Keratinocyte (primary cell): ENCODE results near the gene LDLRAD4. TPM values are rescaled to one million over a fixed set of nuclear protein-coding genes. Genes with fewer than 3 reads are reported as not detected.

Source experiments
- DNase-seq: peaks from one replicate; pipeline ENCODE4 v3.0.0-alpha.2; 2011; ENCODE audit warnings: low read depth, missing footprints, low spot score
- FAIRE-seq: peaks from 2 replicates; lab custom pipeline; 2011; peaks lifted over from hg19 to GRCh38; lab: Jason Lieb, UNC
- H2AFZ ChIP-seq: 2 replicates; pipeline ENCODE4 v1.6.0; 2012; ENCODE audit warnings: low read length, control low read depth, inconsistent platforms; ENCODE audit not compliant: control insufficient read depth
- H3K27ac ChIP-seq: 2 replicates; pipeline ENCODE4 v1.5.1; 2011; ENCODE audit warnings: low read length; ENCODE audit not compliant: control insufficient read depth, insufficient read depth
- H3K27me3 ChIP-seq: 3 replicates; pipeline ENCODE4 v1.6.0; 2011; ENCODE audit warnings: low read length; ENCODE audit not compliant: control insufficient read depth, insufficient read depth; ENCODE audit errors: extremely low read depth
- H3K36me3 ChIP-seq, 2 experiments: 2 replicates in 1 of 2; 3 replicates in 1 of 2; pipeline ENCODE4 v1.5.1; 2011; ENCODE audit warnings: low read length in 2 of 2, mild to moderate bottlenecking in 1 of 2; ENCODE audit not compliant: control insufficient read depth in 2 of 2, insufficient read depth in 2 of 2; ENCODE audit errors: extremely low read depth in 1 of 2
- H3K4me1 ChIP-seq: 3 replicates; pipeline ENCODE4 v1.5.1; 2011; ENCODE audit warnings: low read length; ENCODE audit not compliant: control insufficient read depth, insufficient read depth; ENCODE audit errors: extremely low read depth
- H3K4me2 ChIP-seq: 3 replicates; pipeline ENCODE4 v1.6.0; 2011; ENCODE audit warnings: low read depth, low read length; ENCODE audit not compliant: control insufficient read depth, insufficient read depth; ENCODE audit errors: extremely low read depth
- H3K4me3 ChIP-seq, 3 experiments: fragments of 200-600 bp in 1 of 3; sonication (generic) in 1 of 3; 2 replicates in 2 of 3; 3 replicates in 1 of 3; pipeline ENCODE4 v1.5.1; 2011 to 2016; ENCODE audit warnings: low read length in 3 of 3, mild to moderate bottlenecking in 3 of 3, control low read depth in 2 of 3, inconsistent platforms in 1 of 3, low read depth in 1 of 3, mixed read lengths in 1 of 3, mixed run types in 1 of 3, moderate library complexity in 1 of 3; ENCODE audit not compliant: control insufficient read depth in 2 of 3, insufficient read depth in 2 of 3; ENCODE audit errors: extremely low read depth in 1 of 3
- H3K79me2 ChIP-seq: 2 replicates; pipeline ENCODE4 v1.6.0; 2012; ENCODE audit warnings: low read length; ENCODE audit not compliant: control insufficient read depth, insufficient read depth
- H3K9ac ChIP-seq: 3 replicates; pipeline ENCODE4 v1.6.0; 2011; ENCODE audit warnings: low read length; ENCODE audit not compliant: control insufficient read depth, insufficient read depth; ENCODE audit errors: extremely low read depth
- H3K9me1 ChIP-seq: 3 replicates; pipeline ENCODE4 v1.6.0; 2011; ENCODE audit warnings: low read length; ENCODE audit not compliant: control insufficient read depth, insufficient read depth; ENCODE audit errors: extremely low read depth
- H3K9me3 ChIP-seq: 2 replicates; pipeline ENCODE4 v1.5.1; 2012; ENCODE audit warnings: low read depth, low read length; ENCODE audit not compliant: control insufficient read depth
- H4K20me1 ChIP-seq: 3 replicates; pipeline ENCODE4 v1.6.0; 2011; ENCODE audit warnings: low read length; ENCODE audit not compliant: control insufficient read depth, insufficient read depth; ENCODE audit errors: extremely low read depth
- EZH2 ChIP-seq: IDR thresholded peaks from one replicate; pipeline ENCODE4 v1.6.1; 2012; ENCODE audit warnings: inconsistent platforms, mild to moderate bottlenecking, low read length, moderate library complexity
- dilution Hi-C: fragments of 300-500 bp; cut with MboI; formaldehyde crosslinking; loops from one replicate; pipeline ENCODE4 v1.7.0; 2020; ENCODE audit warnings: low sequenced_read_pairs; ENCODE audit not compliant: extremely low pct_ligation_motif_present
- polyA plus RNA-seq, 5 experiments: library from polyadenylated mRNA; depleted of rRNA in 3 of 5; stranded (reverse) in 3 of 5; stranded (forward) in 1 of 5; unstranded in 1 of 5; fragments of >200 nt; gene quantifications; 1 replicate in 1 of 5; 2 replicates in 3 of 5; 3 replicates in 1 of 5; pipeline versions ENCODE4 v1.2.1 to v1.2.3, GENCODE V29; 2011 to 2012; ENCODE audit warnings: missing spikeins in 2 of 5, low read depth in 1 of 5, low replicate concordance in 1 of 5
- TF ChIP-seq, protein P1 (sequence below), 3 experiments: IDR thresholded peaks in 1 of 3; conservative IDR thresholded peaks in 1 of 3; optimal IDR thresholded peaks in 1 of 3; 2 replicates in 2 of 3; 3 replicates in 1 of 3; pipeline versions ENCODE3 to v1.5.1; 2011; ENCODE audit warnings: low read length in 3 of 3, mild to moderate bottlenecking in 3 of 3, moderate library complexity in 2 of 3, control low read depth in 1 of 3, inconsistent platforms in 1 of 3; ENCODE audit not compliant: insufficient read depth in 2 of 3; ENCODE audit errors: extremely low read depth in 1 of 3

Gene LDLRAD4
- polyA plus RNA-seq, 1 donor (not counting 4 experiments of a cell fraction or from before 2014, with no cell fraction given) = not detected

DNA sequence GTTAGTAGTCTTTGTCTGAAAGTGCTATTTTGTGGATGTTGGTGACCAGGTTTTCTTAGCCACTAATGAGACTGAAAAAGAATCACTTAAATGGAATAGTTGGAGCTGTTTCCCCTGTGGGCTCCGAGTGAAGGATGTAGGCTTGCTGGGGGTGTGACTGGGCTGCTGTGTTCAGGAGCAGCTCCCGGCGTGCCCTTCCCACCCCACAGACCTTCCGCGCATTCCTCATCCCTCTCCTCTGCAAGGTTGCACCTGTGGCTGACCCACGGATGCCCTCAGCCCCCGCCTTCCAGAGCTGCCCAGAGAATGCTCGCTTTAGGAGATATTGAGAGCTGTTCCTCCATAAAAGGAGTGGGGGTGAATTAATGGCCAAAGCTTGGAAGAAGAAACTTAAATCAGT lies 174.3 kb downstream of the LDLRAD4 start:
- no peak for FAIRE-seq
- no peak for DNase-seq
- H3K9me1 ChIP-seq = no peaks in the 10 kb centered on the region
- no peaks in the 10 kb centered on the region for H3K9me3 ChIP-seq
- H3K9ac ChIP-seq = no peak overlapping the region
- H3K36me3 ChIP-seq = no peaks in the 10 kb centered on the region
- H3K79me2 ChIP-seq = no peaks in the 10 kb centered on the region
- H3K27me3 ChIP-seq = no peaks in the 10 kb centered on the region
- H3K4me1 ChIP-seq = no peaks in the 10 kb centered on the region
- H4K20me1 ChIP-seq = no peaks in the 10 kb centered on the region
- TF ChIP-seq EZH2 = no peak
- TF ChIP-seq, protein P1, sequence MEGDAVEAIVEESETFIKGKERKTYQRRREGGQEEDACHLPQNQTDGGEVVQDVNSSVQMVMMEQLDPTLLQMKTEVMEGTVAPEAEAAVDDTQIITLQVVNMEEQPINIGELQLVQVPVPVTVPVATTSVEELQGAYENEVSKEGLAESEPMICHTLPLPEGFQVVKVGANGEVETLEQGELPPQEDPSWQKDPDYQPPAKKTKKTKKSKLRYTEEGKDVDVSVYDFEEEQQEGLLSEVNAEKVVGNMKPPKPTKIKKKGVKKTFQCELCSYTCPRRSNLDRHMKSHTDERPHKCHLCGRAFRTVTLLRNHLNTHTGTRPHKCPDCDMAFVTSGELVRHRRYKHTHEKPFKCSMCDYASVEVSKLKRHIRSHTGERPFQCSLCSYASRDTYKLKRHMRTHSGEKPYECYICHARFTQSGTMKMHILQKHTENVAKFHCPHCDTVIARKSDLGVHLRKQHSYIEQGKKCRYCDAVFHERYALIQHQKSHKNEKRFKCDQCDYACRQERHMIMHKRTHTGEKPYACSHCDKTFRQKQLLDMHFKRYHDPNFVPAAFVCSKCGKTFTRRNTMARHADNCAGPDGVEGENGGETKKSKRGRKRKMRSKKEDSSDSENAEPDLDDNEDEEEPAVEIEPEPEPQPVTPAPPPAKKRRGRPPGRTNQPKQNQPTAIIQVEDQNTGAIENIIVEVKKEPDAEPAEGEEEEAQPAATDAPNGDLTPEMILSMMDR (optimal IDR thresholded peaks at IDR 0.05 in 1 of 3, IDR thresholded peaks at IDR 0.05 in 1 of 3, conservative IDR thresholded peaks at IDR 0.05 in 1 of 3; ENCODE audit: extremely low read depth in 1 of 3, insufficient read depth in 2 of 3, low read length in 3 of 3) = no peak
- dilution Hi-C loops = no loop called here
- no peak overlapping the region for H3K4me3 ChIP-seq
- H3K4me2 ChIP-seq = no peak overlapping the region
- no peak overlapping the region for H2AFZ ChIP-seq
- H3K27ac ChIP-seq = no peak overlapping the region

DNA sequence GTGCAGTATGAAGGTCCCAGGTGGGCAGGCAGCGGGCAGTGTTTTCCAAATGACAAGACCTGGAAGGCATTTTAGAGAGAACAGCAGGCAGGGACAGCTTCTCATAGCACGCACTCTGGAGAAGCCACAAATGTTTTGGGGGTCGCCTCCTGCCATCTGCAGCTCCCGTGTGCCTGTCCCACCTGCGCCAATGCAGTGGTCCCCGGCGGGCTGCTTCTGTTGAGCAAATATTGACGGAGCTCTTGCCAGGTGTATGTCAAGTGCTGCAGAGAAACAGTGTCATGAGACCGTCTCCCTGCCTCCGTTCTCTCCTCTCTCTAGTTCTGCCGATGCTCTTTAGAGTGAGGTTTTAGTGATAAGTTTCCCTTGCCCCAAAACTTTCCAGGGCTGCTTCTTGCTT lies 174.8 kb downstream of the LDLRAD4 start:
- H3K79me2 ChIP-seq = no peaks in the 10 kb centered on the region

More for the DNA sequence above, 174.8 kb downstream of the LDLRAD4 start:
- Histone ChIP-seq H3K9ac (no peak overlapping the region), H3K9me1 (no peaks in the 10 kb centered on the region), H3K27me3 (no peaks in the 10 kb centered on the region), H3K27ac (no peak overlapping the region), H2AFZ (no peak overlapping the region), H4K20me1 (no peaks in the 10 kb centered on the region), H3K4me1 (no peaks in the 10 kb centered on the region), H3K4me3 (no peak overlapping the region), H3K36me3 (no peaks in the 10 kb centered on the region), H3K4me2 (no peak overlapping the region), H3K9me3 (no peaks in the 10 kb centered on the region)
- FAIRE-seq (no peak), DNase-seq (no peak)
- dilution Hi-C loops = no loop called here
- TF ChIP-seq, protein P1 (optimal IDR thresholded peaks at IDR 0.05 in 1 of 3, IDR thresholded peaks at IDR 0.05 in 1 of 3, conservative IDR thresholded peaks at IDR 0.05 in 1 of 3; ENCODE audit: extremely low read depth in 1 of 3, insufficient read depth in 2 of 3, low read length in 3 of 3) = no peak
- no peak for TF ChIP-seq EZH2
